Loucy (cell line): ENCODE measurements around the gene DSG4.

ENCODE experiments used
- CTCF ChIP-seq: fragments of 200-600 bp; sonication (generic); conservative IDR thresholded peaks from 2 replicates; pipeline ENCODE4 v1.5.1; 2014; ENCODE audit warnings: mild to moderate bottlenecking, antibody characterized with exemption, low read length
- EZH2phosphoT487 ChIP-seq: fragments of 200-600 bp; IDR thresholded peaks from 2 replicates; pipeline ENCODE4 v1.6.1; 2018; ENCODE audit warnings: antibody characterized with exemption, mild to moderate bottlenecking, moderate library complexity, borderline replicate concordance

- TF ChIP-seq CTCF, result no peak
- TF ChIP-seq EZH2phosphoT487, result no peak
These were observed 61.8 kb downstream of the DSG4 start for GRCh38 chr18:31438402-31438801.
